ENCODE data around the gene PCA3.

The PCA3 gene

DNA sequence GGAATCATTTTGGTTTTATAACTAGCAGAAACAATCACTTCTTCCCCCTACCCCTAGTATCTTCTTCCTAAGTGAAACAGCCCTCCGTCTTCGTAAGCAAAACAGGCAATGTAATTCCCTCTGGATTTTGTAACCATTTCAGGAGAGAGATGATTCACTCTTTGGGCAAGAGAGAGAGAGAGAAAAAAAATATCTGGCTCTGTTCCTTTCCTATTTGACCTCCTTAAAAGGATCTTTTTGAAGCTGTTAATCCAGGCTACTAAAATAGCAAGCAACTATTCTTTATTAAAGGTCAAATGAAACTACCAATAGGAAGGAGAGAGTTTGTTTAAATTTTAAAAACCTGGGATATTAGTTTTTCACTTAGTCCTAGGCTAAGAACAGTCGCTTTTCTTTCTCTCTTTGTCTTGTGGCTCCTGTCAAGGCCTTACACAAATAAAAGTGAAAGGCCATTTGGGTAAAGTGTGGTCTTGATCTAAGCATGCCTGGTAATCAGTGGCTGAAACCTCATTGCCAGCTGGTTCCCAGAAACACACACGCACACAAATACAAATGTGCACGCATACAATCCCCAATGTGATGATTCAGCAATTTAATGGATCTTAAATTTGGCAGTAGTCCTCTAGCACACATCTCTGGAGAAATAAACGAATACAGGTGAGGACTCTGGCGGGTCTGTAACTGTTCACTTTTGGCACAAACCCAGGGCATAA is 71.5 kb downstream of the PCA3 start:
- DNase-seq = no peak

Measured in NCI-H1694 (cell line).